Measurements from ENCODE around the gene CD68. TPM values are rescaled to one million over a fixed set of nuclear protein-coding genes. Genes with fewer than 3 reads are reported as not detected.

CD68 gene
- polyA plus RNA-seq, 1 donor, result 512 TPM

Other genes starting within 250 kb of the CD68 start
- 12.2 TPM for gene ACAP1, start 243.1 kb upstream of the CD68 start, polyA plus RNA-seq
- gene KCTD11, start 227.5 kb upstream of the CD68 start, polyA plus RNA-seq, result 8.2 TPM
- 0.04 TPM for gene TMEM95, start 224.5 kb upstream of the CD68 start, polyA plus RNA-seq
- gene TNK1, start 198.5 kb upstream of the CD68 start, polyA plus RNA-seq, result 7.4 TPM
- 16.9 TPM for gene PLSCR3, start 185.1 kb upstream of the CD68 start, polyA plus RNA-seq
- 187 TPM for gene TMEM256, start 175.5 kb upstream of the CD68 start, polyA plus RNA-seq
- 12.9 TPM for gene NLGN2, start 171.8 kb upstream of the CD68 start, polyA plus RNA-seq
- not detected for gene SPEM1, start 159.3 kb upstream of the CD68 start, polyA plus RNA-seq
- gene SPEM2, start 154.0 kb upstream of the CD68 start, polyA plus RNA-seq, result not detected
- gene SPEM3, start 150.8 kb upstream of the CD68 start, polyA plus RNA-seq, result not detected
- 7.5 TPM for gene TMEM102, start 144.2 kb upstream of the CD68 start, polyA plus RNA-seq
- 1.3 TPM for gene FGF11, start 140.1 kb upstream of the CD68 start, polyA plus RNA-seq
- 7.4 TPM for gene CHRNB1, start 134.6 kb upstream of the CD68 start, polyA plus RNA-seq
- 65.6 TPM for gene ZBTB4, start 100.0 kb upstream of the CD68 start, polyA plus RNA-seq
- gene SLC35G6, start 98.2 kb upstream of the CD68 start, polyA plus RNA-seq, result 0.52 TPM
- gene POLR2A, start 95.3 kb upstream of the CD68 start, polyA plus RNA-seq, result 98.7 TPM
- 32.7 TPM for gene TNFSF12, start 30.6 kb upstream of the CD68 start, polyA plus RNA-seq
- 23.4 TPM for gene TNFSF13, start 20.9 kb upstream of the CD68 start, polyA plus RNA-seq
- gene SENP3, start 17.7 kb upstream of the CD68 start, polyA plus RNA-seq, result 47.7 TPM
- gene MPDU1, start 4.2 kb downstream of the CD68 start, polyA plus RNA-seq, result 105 TPM
- 2.0 TPM for gene SOX15, start 10.5 kb downstream of the CD68 start, polyA plus RNA-seq
- gene FXR2, start 35.3 kb downstream of the CD68 start, polyA plus RNA-seq, result 28.2 TPM
- gene SAT2, start 48.2 kb downstream of the CD68 start, polyA plus RNA-seq, result 327 TPM
- gene SHBG, start 50.5 kb downstream of the CD68 start, polyA plus RNA-seq, result 23.6 TPM
- gene ATP1B2, start 71.3 kb downstream of the CD68 start, polyA plus RNA-seq, result 4.8 TPM
- gene TP53, start 107.9 kb downstream of the CD68 start, polyA plus RNA-seq, result 49.7 TPM
- 7.9 TPM for gene WRAP53, start 108.8 kb downstream of the CD68 start, polyA plus RNA-seq
- gene EFNB3, start 125.6 kb downstream of the CD68 start, polyA plus RNA-seq, result 7.4 TPM
- gene DNAH2, start 138.1 kb downstream of the CD68 start, polyA plus RNA-seq, result 0.09 TPM